IMR-90 (cell line): ENCODE data around the gene CCDC107. TPM values are rescaled to one million over a fixed set of nuclear protein-coding genes. Genes with fewer than 3 reads are reported as not detected.

ENCODE experiments used
- ATAC-seq: fragments of 200-7000 bp; cut with Tn5 transposase; 2 replicates; pipeline ENCODE4 v1.9.1; 2020; ENCODE audit warnings: low read depth, mild to moderate bottlenecking, moderate library complexity
- BruUV-seq: library from RNA; stranded (reverse); fragments of 400-500 nt; replicated peaks from 2 replicates; lab custom pipeline; 2021; lab: Mats Ljungman, UMichigan
- CTCF ChIA-PET: fragments of 300-600 bp; formaldehyde crosslinking; extraction: SDS; loops from one replicate; lab custom pipeline; 2021; ENCODE audit warnings: antibody characterized with exemption; lab: Yijun Ruan, JAX
- POLR2A ChIA-PET: fragments of 300-600 bp; sonication (Branson Sonifier 250); formaldehyde crosslinking; loops from one replicate; lab custom pipeline; 2022; ENCODE audit warnings: antibody characterized with exemption; ENCODE audit not compliant: unreplicated experiment; lab: Charles Lee
- DNase-seq: peaks from one replicate; pipeline ENCODE4 v3.0.0; 2013
- H2AFZ ChIP-seq: replicated peaks from 2 replicates; pipeline ENCODE3; 2013; ENCODE audit warnings: low read length, mild to moderate bottlenecking; ENCODE audit not compliant: poor library complexity
- H2AK5ac ChIP-seq: 2 replicates; pipeline ENCODE4 v1.6.1; 2013; ENCODE audit warnings: low read depth, low read length, inconsistent platforms
- H2AK9ac ChIP-seq: replicated peaks from 2 replicates; pipeline ENCODE3; 2013; ENCODE audit warnings: mild to moderate bottlenecking, low read depth, low read length, moderate library complexity; ENCODE audit not compliant: poor library complexity
- H2BK120ac ChIP-seq: 2 replicates; pipeline ENCODE4 v1.6.1; 2013; ENCODE audit warnings: low read depth, low read length, inconsistent platforms
- H2BK15ac ChIP-seq: 3 replicates; pipeline ENCODE4 v1.6.1; 2013; ENCODE audit warnings: low read depth, low read length, inconsistent platforms
- H2BK20ac ChIP-seq: 2 replicates; pipeline ENCODE4 v1.6.1; 2013; ENCODE audit warnings: low read depth, mild to moderate bottlenecking, inconsistent platforms, low read length, moderate library complexity
- H2BK5ac ChIP-seq: 2 replicates; pipeline ENCODE4 v1.6.1; 2013; ENCODE audit warnings: mild to moderate bottlenecking, low read depth, low read length, inconsistent platforms; ENCODE audit not compliant: poor library complexity, severe bottlenecking
- H3K14ac ChIP-seq: replicated peaks from 2 replicates; pipeline ENCODE4 v1.6.1; 2013; ENCODE audit warnings: low read depth, low read length, inconsistent platforms
- H3K18ac ChIP-seq: 2 replicates; pipeline ENCODE4 v1.6.1; 2013; ENCODE audit warnings: low read depth, low read length, control low read depth
- H3K23ac ChIP-seq: 2 replicates; pipeline ENCODE4 v1.6.1; 2013; ENCODE audit warnings: low read depth, low read length, inconsistent platforms
- H3K27ac ChIP-seq: 2 replicates; pipeline ENCODE4 v1.5.1; 2013; ENCODE audit warnings: mild to moderate bottlenecking, control low read depth, low read length; ENCODE audit not compliant: insufficient read depth
- H3K27me3 ChIP-seq: 2 replicates; pipeline ENCODE4 v1.6.1; 2013; ENCODE audit warnings: low read length; ENCODE audit not compliant: control insufficient read depth, insufficient read depth
- H3K36me3 ChIP-seq: 2 replicates; pipeline ENCODE4 v1.6.1; 2013; ENCODE audit warnings: low read length, mixed read lengths; ENCODE audit not compliant: control insufficient read depth, insufficient read depth
- H3K4ac ChIP-seq: 2 replicates; pipeline ENCODE4 v1.6.1; 2013; ENCODE audit warnings: low read depth, low read length, inconsistent platforms
- H3K4me1 ChIP-seq: 2 replicates; pipeline ENCODE4 v1.6.1; 2013; ENCODE audit warnings: low read length, mixed read lengths; ENCODE audit not compliant: control insufficient read depth, insufficient read depth
- H3K4me2 ChIP-seq: 2 replicates; pipeline ENCODE4 v1.6.1; 2013; ENCODE audit warnings: low read depth, mild to moderate bottlenecking, control low read depth, low read length, moderate library complexity
- H3K4me3 ChIP-seq: 2 replicates; pipeline ENCODE4 v1.5.1; 2013; ENCODE audit warnings: low read depth, mild to moderate bottlenecking, control low read depth, low read length, moderate library complexity; ENCODE audit not compliant: insufficient read depth
- H3K56ac ChIP-seq: 2 replicates; pipeline ENCODE4 v1.6.1; 2013; ENCODE audit warnings: low read length, inconsistent platforms; ENCODE audit not compliant: insufficient read depth; ENCODE audit errors: extremely low read depth
- H3K79me1 ChIP-seq, 2 experiments: 2 replicates each; pipeline ENCODE4 v1.6.1; 2013; ENCODE audit warnings: low read length in 2 of 2, inconsistent platforms in 1 of 2, low read depth in 1 of 2
- H3K9ac ChIP-seq: 2 replicates; pipeline ENCODE4 v1.6.1; 2013; ENCODE audit warnings: low read depth, low read length, control low read depth
- H3K9me1 ChIP-seq: 2 replicates; pipeline ENCODE4 v1.6.1; 2013; ENCODE audit warnings: low read length, inconsistent platforms; ENCODE audit not compliant: insufficient read depth
- H3K9me3 ChIP-seq: 2 replicates; pipeline ENCODE4 v1.6.1; 2013; ENCODE audit warnings: low read length; ENCODE audit not compliant: control insufficient read depth, insufficient read depth
- H4K20me1 ChIP-seq: 2 replicates; pipeline ENCODE4 v1.6.1; 2013; ENCODE audit warnings: low read length, inconsistent platforms; ENCODE audit not compliant: insufficient read depth
- H4K5ac ChIP-seq: 2 replicates; pipeline ENCODE4 v1.6.1; 2013; ENCODE audit warnings: mild to moderate bottlenecking, low read depth, low read length, control low read depth
- H4K8ac ChIP-seq, 2 experiments: 2 replicates each; pipeline ENCODE4 v1.6.1; 2013; ENCODE audit warnings: low read depth in 2 of 2, low read length in 2 of 2, control low read depth in 1 of 2, inconsistent platforms in 1 of 2
- H4K91ac ChIP-seq: 2 replicates; pipeline ENCODE4 v1.6.1; 2013; ENCODE audit warnings: low read depth, low read length, inconsistent platforms; ENCODE audit not compliant: insufficient read depth
- BHLHE40 ChIP-seq: fragments of 150-350 bp; IDR thresholded peaks from 2 replicates; pipeline ENCODE4 v1.6.1; 2016; ENCODE audit warnings: mild to moderate bottlenecking, low read depth, low read length
- CEBPB ChIP-seq: IDR thresholded peaks from 2 replicates; pipeline ENCODE4 v1.6.1; 2012; ENCODE audit warnings: low read depth, low read length, improper control_type of control experiment
- CHD1 ChIP-seq: IDR thresholded peaks from 2 replicates; pipeline ENCODE4 v1.6.1; 2012; ENCODE audit warnings: low read depth, low read length, improper control_type of control experiment
- FOS ChIP-seq: fragments of 150-350 bp; IDR thresholded peaks from 2 replicates; pipeline ENCODE4 v1.6.1; 2016; ENCODE audit warnings: low read depth, low read length
- MAFK ChIP-seq: IDR thresholded peaks from 2 replicates; pipeline ENCODE4 v1.6.1; 2012; ENCODE audit warnings: low read depth, low read length, improper control_type of control experiment
- MAZ ChIP-seq: IDR thresholded peaks from 2 replicates; pipeline ENCODE4 v1.6.1; 2012; ENCODE audit warnings: low read depth, mild to moderate bottlenecking, low read length, improper control_type of control experiment, moderate library complexity, borderline replicate concordance
- MXI1 ChIP-seq: IDR thresholded peaks from 2 replicates; pipeline ENCODE4 v1.6.1; 2012; ENCODE audit warnings: low read depth, mild to moderate bottlenecking, low read length, moderate library complexity, borderline replicate concordance
- NFE2L2 ChIP-seq: fragments of 150-350 bp; IDR thresholded peaks from 2 replicates; pipeline ENCODE4 v1.6.1; 2016; ENCODE audit warnings: low read depth, mild to moderate bottlenecking, low read length
- POLR2A ChIP-seq: IDR thresholded peaks from 2 replicates; pipeline ENCODE4 v1.6.1; 2012; ENCODE audit warnings: mild to moderate bottlenecking, low read depth, low read length
- RAD21 ChIP-seq: IDR thresholded peaks from 2 replicates; pipeline ENCODE4 v1.6.1; 2012; ENCODE audit warnings: low read length, improper control_type of control experiment
- RCOR1 ChIP-seq: IDR thresholded peaks from 2 replicates; pipeline ENCODE4 v1.6.1; 2012; ENCODE audit warnings: mild to moderate bottlenecking, low read length, improper control_type of control experiment; ENCODE audit not compliant: insufficient replicate concordance
- RFX5 ChIP-seq: IDR thresholded peaks from 2 replicates; pipeline ENCODE4 v1.8.0; 2012; ENCODE audit warnings: low read depth, mild to moderate bottlenecking, low read length, moderate library complexity
- SMC3 ChIP-seq: fragments of 150-350 bp; IDR thresholded peaks from 2 replicates; pipeline ENCODE4 v1.6.1; 2016; ENCODE audit warnings: low read depth, mild to moderate bottlenecking, antibody characterized with exemption, low read length, moderate library complexity
- WGBS, 2 experiments: methylation state at CpG; one replicate each; pipeline versions ENCODE4 v1.1.5 to v1.1.7; 2013; ENCODE audit warnings: missing lambda C conversion rate in 2 of 2; ENCODE audit not compliant: insufficient read length in 1 of 2; ENCODE audit errors: extremely low coverage in 2 of 2; 5-methylcytosine and 5-hydroxymethylcytosine counted together
- dilution Hi-C: fragments of 300-500 bp; cut with HindIII; formaldehyde crosslinking; loops from one replicate; pipeline ENCODE4 v1.14.3; 2018; ENCODE audit warnings: low sequenced_read_pairs; ENCODE audit not compliant: unreplicated experiment
- in situ Hi-C: fragments of 300-500 bp; cut with MboI; formaldehyde crosslinking; loops from 3 replicates; pipeline ENCODE4 v1.14.3; 2019; ENCODE audit warnings: low sequenced_read_pairs, inconsistent platforms, mixed read lengths
- intact Hi-C: fragments of 100-400 bp; cut with micrococcal nuclease; formaldehyde crosslinking; loops from 2 replicates; pipeline ENCODE4 v1.10.0; 2022
- polyA plus RNA-seq, 3 experiments: library from polyadenylated mRNA; depleted of rRNA; stranded (reverse); fragments of >200 nt; gene quantifications; 2 replicates each; pipeline ENCODE4 v1.2.3, GENCODE V29; 2012; ENCODE audit warnings: low replicate concordance in 1 of 3
- total RNA-seq: library from RNA; depleted of rRNA; stranded (reverse); fragments of >200 nt; gene quantifications from 2 replicates; pipeline ENCODE4 v1.2.3, GENCODE V29; 2012
- TF ChIP-seq, protein P1 (sequence below): fragments of 150-350 bp; IDR thresholded peaks from 2 replicates; pipeline ENCODE4 v1.6.1; 2017; ENCODE audit warnings: mild to moderate bottlenecking, antibody characterized with exemption, low read length, low read depth
- TF ChIP-seq, protein P2 (sequence below): fragments of 150-350 bp; IDR thresholded peaks from 2 replicates; pipeline ENCODE4 v1.6.1; 2016; ENCODE audit warnings: low read depth, mild to moderate bottlenecking, low read length, moderate library complexity, borderline replicate concordance
- TF ChIP-seq, protein P3 (sequence below): conservative IDR thresholded peaks from 2 replicates; pipeline ENCODE4 v1.5.1; 2012; ENCODE audit warnings: mild to moderate bottlenecking, low read depth, low read length, improper control_type of control experiment

Gene CCDC107
- total and polyA plus RNA-seq, 2 of the 4 experiments (the other 2 are of a cell fraction) = 6.8 to 21.1 TPM

DNA sequence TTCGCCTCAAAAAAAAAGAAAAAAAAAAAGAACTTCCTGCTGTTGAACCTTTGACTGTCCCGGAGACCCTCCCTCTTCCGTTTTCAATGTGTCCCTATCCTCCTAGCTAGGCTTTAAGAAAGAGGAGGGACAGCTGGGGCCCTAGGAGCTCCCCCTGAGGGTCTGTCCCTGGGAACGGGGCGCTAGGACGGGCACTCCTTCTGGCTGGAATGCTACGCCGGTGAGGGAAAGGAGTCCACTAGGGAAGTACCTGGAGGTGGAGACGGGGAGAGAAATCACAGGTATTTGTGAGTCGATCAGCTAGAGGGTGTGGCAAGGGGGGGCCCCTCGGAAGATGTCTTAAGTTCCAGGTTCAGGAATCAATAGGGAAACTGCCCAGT, 11.9 kb upstream of the CCDC107 start:
- no peak for TF ChIP-seq BHLHE40
- no peak for TF ChIP-seq NFE2L2
- no peak for TF ChIP-seq RAD21
- no peak for TF ChIP-seq RFX5
- no peak for TF ChIP-seq SMC3
- TF ChIP-seq POLR2A = no peak
- no peak for TF ChIP-seq MAZ
- no peak for TF ChIP-seq MAFK
- TF ChIP-seq, protein P1, sequence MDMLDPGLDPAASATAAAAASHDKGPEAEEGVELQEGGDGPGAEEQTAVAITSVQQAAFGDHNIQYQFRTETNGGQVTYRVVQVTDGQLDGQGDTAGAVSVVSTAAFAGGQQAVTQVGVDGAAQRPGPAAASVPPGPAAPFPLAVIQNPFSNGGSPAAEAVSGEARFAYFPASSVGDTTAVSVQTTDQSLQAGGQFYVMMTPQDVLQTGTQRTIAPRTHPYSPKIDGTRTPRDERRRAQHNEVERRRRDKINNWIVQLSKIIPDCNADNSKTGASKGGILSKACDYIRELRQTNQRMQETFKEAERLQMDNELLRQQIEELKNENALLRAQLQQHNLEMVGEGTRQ = no peak
- no peak for TF ChIP-seq CHD1
- TF ChIP-seq, protein P2, sequence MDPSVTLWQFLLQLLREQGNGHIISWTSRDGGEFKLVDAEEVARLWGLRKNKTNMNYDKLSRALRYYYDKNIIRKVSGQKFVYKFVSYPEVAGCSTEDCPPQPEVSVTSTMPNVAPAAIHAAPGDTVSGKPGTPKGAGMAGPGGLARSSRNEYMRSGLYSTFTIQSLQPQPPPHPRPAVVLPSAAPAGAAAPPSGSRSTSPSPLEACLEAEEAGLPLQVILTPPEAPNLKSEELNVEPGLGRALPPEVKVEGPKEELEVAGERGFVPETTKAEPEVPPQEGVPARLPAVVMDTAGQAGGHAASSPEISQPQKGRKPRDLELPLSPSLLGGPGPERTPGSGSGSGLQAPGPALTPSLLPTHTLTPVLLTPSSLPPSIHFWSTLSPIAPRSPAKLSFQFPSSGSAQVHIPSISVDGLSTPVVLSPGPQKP = no peak
- no peak for TF ChIP-seq FOS
- no peak for TF ChIP-seq RCOR1
- TF ChIP-seq, protein P3, sequence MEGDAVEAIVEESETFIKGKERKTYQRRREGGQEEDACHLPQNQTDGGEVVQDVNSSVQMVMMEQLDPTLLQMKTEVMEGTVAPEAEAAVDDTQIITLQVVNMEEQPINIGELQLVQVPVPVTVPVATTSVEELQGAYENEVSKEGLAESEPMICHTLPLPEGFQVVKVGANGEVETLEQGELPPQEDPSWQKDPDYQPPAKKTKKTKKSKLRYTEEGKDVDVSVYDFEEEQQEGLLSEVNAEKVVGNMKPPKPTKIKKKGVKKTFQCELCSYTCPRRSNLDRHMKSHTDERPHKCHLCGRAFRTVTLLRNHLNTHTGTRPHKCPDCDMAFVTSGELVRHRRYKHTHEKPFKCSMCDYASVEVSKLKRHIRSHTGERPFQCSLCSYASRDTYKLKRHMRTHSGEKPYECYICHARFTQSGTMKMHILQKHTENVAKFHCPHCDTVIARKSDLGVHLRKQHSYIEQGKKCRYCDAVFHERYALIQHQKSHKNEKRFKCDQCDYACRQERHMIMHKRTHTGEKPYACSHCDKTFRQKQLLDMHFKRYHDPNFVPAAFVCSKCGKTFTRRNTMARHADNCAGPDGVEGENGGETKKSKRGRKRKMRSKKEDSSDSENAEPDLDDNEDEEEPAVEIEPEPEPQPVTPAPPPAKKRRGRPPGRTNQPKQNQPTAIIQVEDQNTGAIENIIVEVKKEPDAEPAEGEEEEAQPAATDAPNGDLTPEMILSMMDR = no peak
- no peak for TF ChIP-seq CEBPB
- TF ChIP-seq MXI1 = no peak
- Histone ChIP-seq H2AK5ac (no peak overlapping the region), H2BK5ac (peak overlapping the region; percentile 61), H3K14ac (peak overlapping the region; percentile 96), H3K9me1 (no peaks in the 10 kb centered on the region), H2BK15ac (0 out of 3 replicates have a peak overlapping the region, but pooled peaks have one; percentile 37), H3K4me2 (peak overlapping the region; percentile 82), H3K4me1 (peaks cover 8% of the 10 kb centered on the region), H3K27ac (peak overlapping the region; percentile 61), H3K56ac (no peak overlapping the region), H3K18ac (peak overlapping the region; percentile 43), H3K4ac (peak overlapping the region; percentile 87), H4K91ac (peak overlapping the region; percentile 81), H4K20me1 (no peaks in the 10 kb centered on the region), H3K27me3 (no peaks in the 10 kb centered on the region), H2BK20ac (no peak overlapping the region), H3K23ac (peak overlapping the region; percentile 91), H2AFZ (peak overlapping the region; percentile 97), H3K79me1 (0 out of 4 replicates have a peak, but pooled peaks cover 0 to 4% of the 10 kb centered on the region in 2 experiments), H2AK9ac (peak overlapping the region; percentile 87), H3K36me3 (no peaks in the 10 kb centered on the region), H2BK120ac (no peak overlapping the region; the same call in 1 of the 2 replicates), H3K9ac (peak overlapping the region; percentile 73), H3K9me3 (no peaks in the 10 kb centered on the region), H4K8ac (peak overlapping the region; percentile 88 to 97), H4K5ac (peak overlapping the region; percentile 71), H3K4me3 (peak overlapping the region; percentile 54)
- DNase-seq (no peak), ATAC-seq (no peak; the same call in 1 of the 2 replicates)
- ChIA-PET CTCF (interaction anchor here (0.7 to 2.6 kb wide), 4 partner anchors 12 to 34 kb away, joined by 3 to 19 read pairs (median 8); partner anchors contain the start of genes CCDC107 and RMRP), POLR2A (interaction anchor here (0.5 kb wide), 1 partner anchor 77 kb away, joined by 6 read pairs; no protein-coding TSS in a partner anchor)
- dilution Hi-C loops = no loop called here
- in situ Hi-C loops = no loop called here
- TSS peak; percentile 62 for BruUV-seq
- intact Hi-C loops = no loop called here
- WGBS, 2 experiments = 0% methylated on average over 1 of the region's 11 CpGs; no CpG with 5 or more reads in 1 of the 2 experiments
